VCaP (cell line): ENCODE measurements around the gene BOLA2B.

Experiments
- H3K27ac ChIP-seq: fragments of 450-650 bp; 2 replicates; pipeline ENCODE4 v1.5.1; 2017
- TF ChIP-seq, protein P1 (sequence below): fragments of 450-650 bp; conservative IDR thresholded peaks from 2 replicates; pipeline ENCODE4 v1.5.1; 2017; ENCODE audit warnings: mild to moderate bottlenecking, moderate library complexity

Gene BOLA2B

GRCh38 chr16:30166202-30166902 is 27.1 kb downstream of the BOLA2B start:
- no peak overlapping the region for H3K27ac ChIP-seq
- TF ChIP-seq, protein P1, sequence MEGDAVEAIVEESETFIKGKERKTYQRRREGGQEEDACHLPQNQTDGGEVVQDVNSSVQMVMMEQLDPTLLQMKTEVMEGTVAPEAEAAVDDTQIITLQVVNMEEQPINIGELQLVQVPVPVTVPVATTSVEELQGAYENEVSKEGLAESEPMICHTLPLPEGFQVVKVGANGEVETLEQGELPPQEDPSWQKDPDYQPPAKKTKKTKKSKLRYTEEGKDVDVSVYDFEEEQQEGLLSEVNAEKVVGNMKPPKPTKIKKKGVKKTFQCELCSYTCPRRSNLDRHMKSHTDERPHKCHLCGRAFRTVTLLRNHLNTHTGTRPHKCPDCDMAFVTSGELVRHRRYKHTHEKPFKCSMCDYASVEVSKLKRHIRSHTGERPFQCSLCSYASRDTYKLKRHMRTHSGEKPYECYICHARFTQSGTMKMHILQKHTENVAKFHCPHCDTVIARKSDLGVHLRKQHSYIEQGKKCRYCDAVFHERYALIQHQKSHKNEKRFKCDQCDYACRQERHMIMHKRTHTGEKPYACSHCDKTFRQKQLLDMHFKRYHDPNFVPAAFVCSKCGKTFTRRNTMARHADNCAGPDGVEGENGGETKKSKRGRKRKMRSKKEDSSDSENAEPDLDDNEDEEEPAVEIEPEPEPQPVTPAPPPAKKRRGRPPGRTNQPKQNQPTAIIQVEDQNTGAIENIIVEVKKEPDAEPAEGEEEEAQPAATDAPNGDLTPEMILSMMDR = no peak

- H3K27ac ChIP-seq = no peak overlapping the region
- TF ChIP-seq, protein P1 = no peak
Observed at GRCh38 chr16:30163538-30163937, 29.9 kb downstream of the BOLA2B start.

- H3K27ac ChIP-seq = no peak overlapping the region
- TF ChIP-seq, protein P1 = no peak
Observed at GRCh38 chr16:30157214-30157613, 36.3 kb downstream of the BOLA2B start.

DNA sequence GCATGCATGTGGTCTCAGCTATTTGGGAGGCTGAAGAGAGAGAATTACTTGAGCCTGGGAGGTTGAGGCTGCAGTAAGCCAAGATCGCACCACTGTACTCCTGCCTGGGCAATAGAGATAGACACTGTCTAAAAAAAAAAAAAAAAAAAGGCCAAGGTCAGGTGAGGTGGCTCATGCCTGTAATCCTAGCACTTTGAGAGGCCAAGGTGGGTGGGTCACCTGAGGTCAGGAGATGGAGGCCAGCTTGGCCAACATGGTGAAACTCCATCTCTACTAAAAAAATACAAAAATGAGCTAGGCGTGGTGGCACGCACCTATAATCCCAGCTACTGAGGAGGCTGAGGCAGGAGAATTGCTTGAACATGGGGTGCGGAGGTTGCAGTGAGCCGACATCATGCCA is 38.3 kb downstream of the BOLA2B start:
- H3K27ac ChIP-seq = no peak overlapping the region
- TF ChIP-seq, protein P1 = no peak

- TF ChIP-seq, protein P1 = no peak
- H3K27ac ChIP-seq = no peak overlapping the region
Observed at GRCh38 chr16:30152517-30152916, 40.9 kb downstream of the BOLA2B start.

DNA sequence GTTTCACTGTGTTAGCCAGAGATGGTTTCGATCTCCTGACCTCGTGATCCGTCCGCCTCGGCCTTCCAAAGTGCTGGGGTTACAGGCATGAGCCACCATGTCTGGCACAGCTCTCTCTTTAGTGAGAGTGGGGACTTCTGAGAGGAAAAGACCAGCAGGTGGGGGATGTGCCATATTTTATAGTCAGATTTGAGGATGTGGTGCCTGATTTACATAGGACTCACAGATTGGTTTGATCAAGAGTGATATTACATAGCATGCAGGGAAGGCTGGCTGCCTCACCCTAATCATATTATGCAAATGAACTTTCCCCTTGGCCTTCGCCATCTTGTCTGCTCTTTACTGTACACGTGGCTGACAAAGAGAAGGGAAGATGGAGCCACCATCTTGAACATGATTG is 42.4 kb downstream of the BOLA2B start:
- H3K27ac ChIP-seq = no peak overlapping the region
- TF ChIP-seq, protein P1 = no peak

GRCh38 chr16:30149250-30149930 is 44.1 kb downstream of the BOLA2B start:
- H3K27ac ChIP-seq = no peak overlapping the region
- TF ChIP-seq, protein P1 = no peak
